GM12875 (cell line): ENCODE measurements around the gene TMEM218.

Experiments used
- H3K4me3 ChIP-seq: one replicate; pipeline ENCODE4 v1.5.1; 2011; ENCODE audit warnings: low read depth, low read length, control low read depth
- CTCF ChIP-seq: IDR thresholded peaks from 2 replicates; pipeline ENCODE4 v1.5.1; 2011; ENCODE audit warnings: low read depth, mild to moderate bottlenecking, control low read depth, inconsistent platforms, low read length, moderate library complexity, borderline replicate concordance; ENCODE audit not compliant: insufficient read depth

The TMEM218 gene

GRCh38 chr11:125082040-125082439 lies 29.4 kb downstream of the TMEM218 start:
- no peak for TF ChIP-seq CTCF

GRCh38 chr11:125081098-125081798 lies 30.2 kb downstream of the TMEM218 start:
- TF ChIP-seq CTCF, result no peak
- no peak overlapping the region for H3K4me3 ChIP-seq

More at GRCh38 chr11:125082040-125082439, 29.4 kb downstream of the TMEM218 start:
- H3K4me3 ChIP-seq, result no peak overlapping the region

- TF ChIP-seq CTCF, result no peak
Measured at GRCh38 chr11:125080531-125080911, 30.9 kb downstream of the TMEM218 start.

GRCh38 chr11:125079878-125080530 lies 31.4 kb downstream of the TMEM218 start:
- TF ChIP-seq CTCF, result no peak

More at GRCh38 chr11:125080531-125080911, 30.9 kb downstream of the TMEM218 start:
- no peak overlapping the region for H3K4me3 ChIP-seq

GRCh38 chr11:125079151-125079877 lies 32.1 kb downstream of the TMEM218 start:
- no peak for TF ChIP-seq CTCF
- no peak overlapping the region for H3K4me3 ChIP-seq

More at GRCh38 chr11:125079878-125080530, 31.4 kb downstream of the TMEM218 start:
- H3K4me3 ChIP-seq, result no peak overlapping the region

DNA sequence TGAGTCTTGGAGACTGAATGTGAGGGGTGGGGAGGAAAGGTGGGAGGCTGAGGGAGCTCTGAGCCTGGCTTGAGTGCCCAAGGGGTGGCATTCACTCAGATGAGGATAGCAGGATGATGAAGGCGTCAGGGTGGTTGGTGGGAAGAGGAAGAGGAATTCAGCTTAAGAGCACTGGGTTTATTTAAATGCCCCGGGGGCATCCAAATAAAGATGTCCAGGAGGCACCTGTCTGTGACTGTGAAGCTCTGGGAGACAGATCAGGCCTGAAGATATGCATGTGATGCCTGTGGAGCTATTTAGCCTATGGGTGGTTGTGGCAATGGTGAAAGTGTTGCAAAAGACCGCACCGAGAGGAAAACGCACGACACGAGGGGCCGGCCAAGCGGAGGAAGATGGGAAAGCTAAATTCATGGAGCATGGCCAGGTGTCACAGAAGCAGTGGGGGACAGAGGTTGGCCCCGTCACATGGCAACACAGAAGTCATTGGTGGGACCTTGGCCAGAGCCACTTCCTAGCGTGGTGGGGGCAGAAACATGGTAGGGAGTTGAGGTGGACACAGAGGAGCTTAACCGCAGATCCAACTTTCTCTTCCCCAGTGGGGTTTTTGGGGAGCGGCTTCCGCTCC lies 32.8 kb downstream of the TMEM218 start:
- no peak for TF ChIP-seq CTCF

More for the DNA sequence above, 32.8 kb downstream of the TMEM218 start:
- no peak overlapping the region for H3K4me3 ChIP-seq
